HG02840 (cell line): ENCODE results near the gene SLC6A16.
"Not testable (repeated sequence)": the region's sequence is repeated elsewhere in the genome, so short reads cannot be mapped to it uniquely, and the experiment has no call there.

Experiments used
- ATAC-seq: cut with Tn5 transposase; IDR thresholded peaks from one replicate; pipeline ENCODE4 v1.9.1; 2021; ENCODE audit warnings: mild to moderate bottlenecking, moderate library complexity, moderate number of reproducible peaks; ENCODE audit not compliant: unreplicated experiment, low FRiP score

SLC6A16 gene

DNA sequence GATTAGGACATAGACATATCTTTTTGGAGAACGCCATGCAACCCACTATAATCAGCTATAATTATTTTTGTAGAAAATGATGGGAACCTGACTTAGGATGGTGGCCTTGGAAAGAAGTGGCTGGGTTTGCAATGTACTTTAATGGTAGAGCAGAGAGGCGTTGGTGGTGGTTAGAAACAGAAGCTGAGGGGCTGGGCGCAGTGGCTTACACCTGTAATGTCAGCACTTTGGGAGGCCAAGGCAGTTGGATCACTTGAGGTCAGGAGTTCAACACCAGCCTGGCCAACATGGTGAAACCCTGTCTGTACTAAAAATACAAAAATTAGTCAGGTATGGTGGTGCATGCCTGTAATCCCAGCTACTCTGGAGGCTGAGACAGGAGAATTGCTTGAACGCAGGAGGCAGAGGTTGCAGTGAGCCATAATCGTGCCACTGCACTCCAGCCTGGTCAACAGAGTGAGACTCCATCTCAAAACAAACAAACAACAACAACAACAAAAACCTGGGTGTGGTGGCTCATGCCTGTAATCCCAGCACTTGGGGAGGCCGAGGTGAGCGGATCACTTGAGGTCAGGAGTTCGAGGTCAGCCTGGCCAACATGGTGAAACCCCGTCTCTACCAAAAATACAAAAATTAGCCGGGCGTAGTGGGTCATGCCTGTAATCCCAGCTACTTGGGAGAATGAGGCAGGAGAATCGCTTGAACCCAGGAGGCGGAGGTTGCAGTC is 7.9 kb upstream of the SLC6A16 start:
- not testable (repeated sequence) for ATAC-seq

DNA sequence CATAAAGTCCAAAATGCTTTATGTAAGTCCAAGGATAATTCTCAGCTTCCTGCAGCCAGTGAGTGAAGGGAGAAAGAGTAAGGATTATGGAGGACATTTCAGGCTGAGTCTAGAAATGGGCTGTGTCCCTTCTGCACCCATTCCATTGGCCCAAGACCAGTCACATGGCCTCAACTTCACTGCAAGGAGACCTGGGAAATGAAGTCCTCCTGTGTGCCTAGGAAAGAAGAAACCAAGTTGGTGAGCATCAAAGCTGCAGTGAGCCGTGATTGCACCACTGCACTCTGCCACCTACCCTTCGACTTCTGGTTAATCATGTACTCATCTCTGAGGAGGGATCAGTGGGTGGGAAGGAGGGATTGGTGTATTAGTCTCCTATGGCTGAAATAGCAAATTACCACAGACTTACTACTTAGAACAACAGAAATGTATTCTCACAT is 6.6 kb upstream of the SLC6A16 start:
- no peak for ATAC-seq

DNA sequence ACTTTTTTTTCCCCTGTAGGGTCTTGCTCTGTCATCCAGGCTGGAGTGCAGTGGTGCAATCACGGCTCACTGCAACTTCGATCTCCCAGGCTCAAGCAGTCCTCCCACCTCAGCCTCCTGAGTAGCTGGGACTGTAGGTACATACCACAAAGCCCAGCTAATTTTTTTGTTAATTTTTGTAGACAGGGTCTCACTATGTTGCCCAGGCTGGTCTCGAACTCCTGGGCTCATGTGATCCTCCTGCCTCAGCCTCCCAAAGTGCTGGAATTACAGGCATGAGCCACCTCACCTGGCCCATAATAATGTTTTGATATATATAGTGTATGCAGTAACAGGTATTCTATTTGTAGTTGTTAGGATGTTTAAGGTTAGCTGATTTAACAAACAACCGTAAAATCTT is 6.2 kb upstream of the SLC6A16 start:
- not testable (repeated sequence) for ATAC-seq

- ATAC-seq: no peak
Measured at GRCh38 chr19:49328741-49329140, 3.8 kb upstream of the SLC6A16 start.

DNA sequence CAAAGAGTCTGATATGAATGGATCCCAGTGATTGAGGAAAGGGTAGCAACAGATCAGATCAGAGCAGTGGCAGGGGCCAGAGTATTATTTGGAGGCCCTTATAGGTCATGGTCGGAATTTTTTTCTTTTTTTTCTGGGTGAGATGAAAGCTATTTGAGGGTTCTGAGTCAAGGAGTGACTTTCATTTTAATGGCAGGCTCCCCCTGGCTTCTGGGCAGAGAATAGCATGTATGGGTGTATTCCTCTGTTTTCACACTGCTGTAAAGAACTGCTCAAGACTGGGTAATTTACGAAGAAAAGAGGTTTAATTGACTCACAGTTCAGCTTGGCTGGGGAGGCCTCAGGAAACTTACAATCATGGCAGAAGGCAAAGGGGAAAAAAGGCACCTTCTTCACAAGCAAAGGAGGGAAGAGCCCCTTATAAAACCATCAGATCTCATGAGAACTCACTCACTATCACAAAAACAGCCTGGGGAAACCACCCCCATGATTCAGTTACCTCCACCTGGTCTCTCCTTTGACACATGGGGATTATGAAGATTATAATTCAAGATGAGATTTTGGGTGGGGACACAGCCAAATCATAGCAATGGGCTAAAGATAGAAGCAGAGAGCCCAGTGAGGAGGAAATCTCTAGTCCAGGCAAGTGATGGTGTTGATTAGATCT is 3.0 kb upstream of the SLC6A16 start:
- no peak for ATAC-seq

- ATAC-seq: no peak
Measured at GRCh38 chr19:49326165-49326704, 1.2 kb upstream of the SLC6A16 start.

- not testable (repeated sequence) for ATAC-seq
Measured at GRCh38 chr19:49325756-49326155, 765 bp upstream of the SLC6A16 start.

GRCh38 chr19:49318296-49318695 is 6.7 kb downstream of the SLC6A16 start:
- no peak for ATAC-seq

DNA sequence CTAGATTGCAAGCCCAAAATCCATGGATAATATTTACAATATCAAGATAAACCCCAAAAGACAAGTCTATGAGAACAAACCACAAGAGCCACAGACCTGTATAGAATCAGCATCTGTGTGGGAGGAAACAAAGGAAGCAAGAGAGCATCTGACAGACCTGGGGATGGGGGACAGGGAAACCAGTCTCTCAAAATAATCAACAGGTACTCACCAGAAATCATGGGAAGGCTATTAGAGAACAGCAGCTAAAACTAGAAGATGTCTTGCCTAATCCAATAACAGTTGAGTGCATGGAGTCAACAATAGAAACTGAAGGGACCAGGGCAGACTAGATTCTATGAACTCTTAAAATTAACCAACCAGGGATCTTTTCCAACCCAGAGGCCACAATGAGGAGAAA is 8.7 kb downstream of the SLC6A16 start:
- no peak for ATAC-seq

GRCh38 chr19:49315111-49315510 is 9.9 kb downstream of the SLC6A16 start:
- ATAC-seq: no peak

- no peak for ATAC-seq
Measured at GRCh38 chr19:49309087-49309486, 15.9 kb downstream of the SLC6A16 start.

DNA sequence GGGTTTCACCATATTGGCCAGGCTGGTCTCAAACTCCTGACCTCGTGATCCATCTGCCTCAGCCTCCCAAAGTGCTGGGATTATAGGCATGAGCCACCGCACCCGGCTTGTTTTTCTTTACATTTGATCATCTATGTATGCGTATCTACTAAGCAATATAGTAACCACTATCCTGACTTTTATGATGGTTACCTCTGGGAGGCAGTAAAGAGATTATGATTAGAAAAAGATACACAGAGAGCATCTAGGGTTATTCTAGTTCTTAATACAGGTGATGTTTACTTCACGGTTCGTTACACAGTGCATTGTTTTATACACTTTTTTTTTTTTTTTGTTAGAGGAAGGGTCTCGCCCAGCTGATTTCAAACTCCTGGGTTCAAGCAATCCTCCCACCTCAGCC is 18.3 kb downstream of the SLC6A16 start:
- ATAC-seq: not testable (repeated sequence)

GRCh38 chr19:49301866-49302252 is 23.1 kb downstream of the SLC6A16 start:
- ATAC-seq: no peak

- ATAC-seq: peak; percentile 62
Measured at GRCh38 chr19:49301165-49301865, 23.7 kb downstream of the SLC6A16 start.

- not testable (repeated sequence) for ATAC-seq
Measured at GRCh38 chr19:49298653-49299052, 26.3 kb downstream of the SLC6A16 start.

GRCh38 chr19:49297403-49297802 is 27.6 kb downstream of the SLC6A16 start:
- ATAC-seq: no peak

DNA sequence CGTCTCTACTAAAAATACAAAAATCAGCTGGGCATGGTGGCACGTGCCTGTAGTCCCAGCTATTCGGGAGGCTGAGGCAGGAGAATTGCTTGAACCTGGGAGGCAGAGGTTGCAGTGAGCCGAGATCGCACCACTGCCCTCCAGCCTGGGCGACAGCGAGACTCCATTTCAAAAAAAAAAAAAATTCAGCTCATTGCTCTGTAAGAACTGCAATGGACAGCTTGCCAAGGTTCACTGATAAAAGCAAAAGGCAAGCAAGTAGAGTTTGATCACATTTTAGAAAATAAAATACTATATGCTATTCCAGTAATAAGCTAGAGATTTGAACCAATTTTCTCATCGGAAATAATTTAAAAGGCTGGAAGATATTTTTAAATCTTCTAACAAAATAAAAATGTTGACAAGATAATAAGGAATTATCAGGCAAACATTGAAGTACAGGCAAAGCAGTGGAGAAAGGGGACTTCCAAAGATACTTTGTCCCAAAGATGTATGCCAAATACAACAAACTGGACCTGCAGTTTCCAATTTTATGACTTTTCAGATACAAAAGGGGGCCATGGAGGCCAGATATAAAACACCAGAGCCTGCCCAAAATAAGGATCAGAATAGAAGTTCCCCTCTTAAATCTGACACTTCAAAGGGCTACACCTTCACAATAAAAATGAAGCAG is 29.6 kb downstream of the SLC6A16 start:
- ATAC-seq: no peak

DNA sequence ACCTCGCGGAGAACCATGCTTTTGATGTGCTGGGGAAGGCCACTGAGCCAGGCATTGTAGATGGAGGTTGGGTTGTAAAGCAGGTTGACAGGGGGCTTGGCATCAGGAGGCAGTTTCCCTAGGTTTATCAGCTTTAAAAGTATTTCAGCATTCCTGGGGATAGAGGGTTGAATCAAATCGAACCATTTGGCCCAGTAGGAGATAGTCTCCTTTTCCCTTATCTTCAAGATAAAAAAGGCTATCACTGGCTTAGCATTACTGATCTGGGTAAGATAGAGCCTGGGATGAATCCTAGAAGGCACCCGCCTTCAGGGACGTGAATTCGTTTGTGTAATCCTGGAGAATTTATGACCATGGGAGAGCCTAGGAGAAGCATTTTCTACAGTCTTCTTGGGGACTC is 30.6 kb downstream of the SLC6A16 start:
- ATAC-seq: no peak

- ATAC-seq: no peak
Measured at GRCh38 chr19:49290517-49290916, 34.5 kb downstream of the SLC6A16 start.

DNA sequence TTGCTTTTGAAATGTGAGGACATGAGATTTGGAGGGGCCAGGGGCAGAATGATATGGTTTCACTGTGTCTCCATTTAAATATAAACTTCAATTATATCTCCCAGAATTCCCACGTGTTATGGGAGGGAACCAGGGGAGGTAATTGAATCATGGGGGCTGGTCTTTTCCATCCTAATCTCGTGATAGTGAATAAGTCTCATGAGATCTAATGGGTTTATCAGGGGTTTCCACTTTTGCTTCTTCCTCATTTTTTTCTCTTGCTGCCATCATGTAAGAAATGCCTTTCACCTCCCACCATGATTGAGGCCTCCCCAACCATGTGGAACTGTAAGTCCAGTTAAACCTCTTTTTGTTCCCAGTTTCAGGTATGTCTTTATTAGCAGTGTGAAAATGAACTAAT is 35.7 kb downstream of the SLC6A16 start:
- not testable (repeated sequence) for ATAC-seq

DNA sequence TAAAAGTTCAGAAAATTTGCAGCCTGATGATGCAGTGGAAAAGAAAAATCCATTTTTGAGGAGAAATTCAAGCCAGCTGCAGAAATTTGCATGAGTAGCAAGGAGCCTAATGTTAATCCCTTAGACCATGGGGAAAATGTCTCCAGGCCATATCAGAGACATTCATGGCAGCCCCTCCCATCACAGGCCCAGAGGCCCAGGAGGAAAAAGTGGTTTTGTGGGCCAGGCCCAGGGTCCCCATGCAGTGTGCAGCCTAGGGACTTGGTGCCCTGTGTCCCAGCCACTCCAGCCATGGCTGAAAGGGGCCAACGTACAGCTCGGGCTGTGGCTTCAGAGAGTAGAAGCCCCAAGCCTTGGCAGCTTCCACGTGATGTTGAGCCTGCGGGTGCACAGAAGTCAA is 36.8 kb downstream of the SLC6A16 start:
- not testable (repeated sequence) for ATAC-seq
